Measurements from ENCODE around the gene OR5B2.

OR5B2 gene

GRCh38 chr11:58444300-58444699, 16.4 kb upstream of the OR5B2 start:
- Histone ChIP-seq H3K56ac (ENCODE audit: low read length) (no peak overlapping the region), H3K36me3 (ENCODE audit: control insufficient read depth, insufficient read depth, low read length) (no peaks in the 10 kb centered on the region), H3K23ac (ENCODE audit: low read length) (no peak overlapping the region), H3K4me3 (ENCODE audit: low read length) (no peak overlapping the region), H2AK5ac (ENCODE audit: low read length) (no peak overlapping the region), H3K9ac (ENCODE audit: low read length) (no peak overlapping the region), H2BK15ac (replicated peaks; ENCODE audit: low read depth) (no peak overlapping the region), H2BK120ac (ENCODE audit: low read depth, low read length) (no peak overlapping the region), H3K79me1 (ENCODE audit: low read length) (no peaks in the 10 kb centered on the region), H3K27me3 (ENCODE audit: insufficient read depth, low read length, poor library complexity) (no peaks in the 10 kb centered on the region), H3K27ac (ENCODE audit: low read depth, low read length) (no peak overlapping the region), H4K8ac (ENCODE audit: low read depth, low read length) (no peak overlapping the region), H3K4me1 (ENCODE audit: control insufficient read depth, low read depth, low read length) (no peaks in the 10 kb centered on the region), H2BK5ac (ENCODE audit: low read length) (no peak overlapping the region), H4K5ac (ENCODE audit: low read length) (no peak overlapping the region), H3K4ac (ENCODE audit: low read depth, low read length) (no peak overlapping the region), H3K79me2 (ENCODE audit: control insufficient read depth, insufficient read depth, low read length) (no peaks in the 10 kb centered on the region), H3K18ac (ENCODE audit: low read length) (no peak overlapping the region), H3K4me2 (ENCODE audit: low read length) (no peak overlapping the region)
- no peak for DNase-seq
- no CpG with 5 or more reads among the region's 2 CpGs for WGBS (ENCODE audit: extremely low coverage, insufficient coverage, low lambda C conversion rate)

DNA sequence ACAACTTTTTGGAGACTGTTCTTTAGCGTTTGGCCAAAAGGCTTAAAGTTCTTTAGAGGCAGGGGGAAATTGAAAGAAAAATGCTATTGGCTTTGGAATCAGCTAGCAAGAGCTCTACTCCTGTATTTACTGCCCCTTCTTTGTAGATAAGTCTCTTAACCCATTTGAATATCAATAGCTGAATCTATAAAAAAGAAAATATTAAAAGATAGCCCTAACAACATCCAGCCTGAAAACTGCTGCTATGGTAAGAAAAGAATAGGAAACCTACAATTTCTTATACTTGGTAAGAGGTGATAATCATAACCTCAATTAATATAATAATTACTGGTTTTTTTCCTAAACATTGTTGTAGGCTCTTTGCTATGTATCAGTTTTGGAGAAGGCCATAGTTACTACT, 14.2 kb upstream of the OR5B2 start, which contains the start of gene OR5B12:
Gene OR5B12 (minus strand): TSS at position 101 of the 400 bp plus-strand sequence. CDS start 2,085 bp downstream, outside the sequence.
- no peaks in the 10 kb centered on the region for H3K4me1 ChIP-seq (ENCODE audit: control insufficient read depth, low read depth, low read length)
- no peak within 1 kb of the TSS for H2BK5ac ChIP-seq (ENCODE audit: low read length)
- H2BK120ac ChIP-seq (ENCODE audit: low read depth, low read length), result no peak within 1 kb of the TSS
- H4K8ac ChIP-seq (ENCODE audit: low read depth, low read length), result no peak within 1 kb of the TSS
- H4K5ac ChIP-seq (ENCODE audit: low read length), result no peak within 1 kb of the TSS
- H3K4me3 ChIP-seq (ENCODE audit: low read length), result no peak within 1 kb of the TSS
- H3K4ac ChIP-seq (ENCODE audit: low read depth, low read length), result no peak within 1 kb of the TSS
- H2AK5ac ChIP-seq (ENCODE audit: low read length), result no peak within 1 kb of the TSS
- no peak for DNase-seq
- H3K27me3 ChIP-seq (ENCODE audit: insufficient read depth, low read length, poor library complexity), result no peaks in the 10 kb centered on the region
- no peak within 1 kb of the TSS for H3K56ac ChIP-seq (ENCODE audit: low read length)
- no peak within 1 kb of the TSS for H3K4me2 ChIP-seq (ENCODE audit: low read length)
- H3K79me1 ChIP-seq (ENCODE audit: low read length), result no peaks in the 10 kb centered on the region
- H3K9ac ChIP-seq (ENCODE audit: low read length), result no peak within 1 kb of the TSS
- H3K79me2 ChIP-seq (ENCODE audit: control insufficient read depth, insufficient read depth, low read length), result no peaks in the 10 kb centered on the region
- H3K23ac ChIP-seq (ENCODE audit: low read length), result no peak within 1 kb of the TSS
- no peaks in the 10 kb centered on the region for H3K36me3 ChIP-seq (ENCODE audit: control insufficient read depth, insufficient read depth, low read length)
- no peak within 1 kb of the TSS for H2BK15ac ChIP-seq (replicated peaks; ENCODE audit: low read depth)
- H3K27ac ChIP-seq (ENCODE audit: low read depth, low read length), result no peak within 1 kb of the TSS
- no peak within 1 kb of the TSS for H3K18ac ChIP-seq (ENCODE audit: low read length)
- WGBS (ENCODE audit: extremely low coverage, insufficient coverage, low lambda C conversion rate), result no CpG with 5 or more reads among the region's 1 CpG

GRCh38 chr11:58438486-58438885, 10.6 kb upstream of the OR5B2 start:
- no CpG with 5 or more reads among the region's 4 CpGs for WGBS (ENCODE audit: extremely low coverage, insufficient coverage, low lambda C conversion rate)
- DNase-seq, result no peak
- no peaks in the 10 kb centered on the region for H3K4me1 ChIP-seq (ENCODE audit: control insufficient read depth, low read depth, low read length)
- H3K79me1 ChIP-seq (ENCODE audit: low read length), result no peaks in the 10 kb centered on the region
- no peak overlapping the region for H3K9ac ChIP-seq (ENCODE audit: low read length)
- H4K5ac ChIP-seq (ENCODE audit: low read length), result no peak overlapping the region
- no peaks in the 10 kb centered on the region for H3K36me3 ChIP-seq (ENCODE audit: control insufficient read depth, insufficient read depth, low read length)
- H3K23ac ChIP-seq (ENCODE audit: low read length), result no peak overlapping the region
- no peaks in the 10 kb centered on the region for H3K27me3 ChIP-seq (ENCODE audit: insufficient read depth, low read length, poor library complexity)
- H4K8ac ChIP-seq (ENCODE audit: low read depth, low read length), result no peak overlapping the region
- H3K27ac ChIP-seq (ENCODE audit: low read depth, low read length), result no peak overlapping the region
- H3K4me3 ChIP-seq (ENCODE audit: low read length), result no peak overlapping the region
- H3K4me2 ChIP-seq (ENCODE audit: low read length), result no peak overlapping the region
- H3K18ac ChIP-seq (ENCODE audit: low read length), result no peak overlapping the region
- H3K79me2 ChIP-seq (ENCODE audit: control insufficient read depth, insufficient read depth, low read length), result no peaks in the 10 kb centered on the region
- H2BK5ac ChIP-seq (ENCODE audit: low read length), result no peak overlapping the region
- no peak overlapping the region for H2BK15ac ChIP-seq (replicated peaks; ENCODE audit: low read depth)
- H3K56ac ChIP-seq (ENCODE audit: low read length), result no peak overlapping the region
- no peak overlapping the region for H2AK5ac ChIP-seq (ENCODE audit: low read length)
- no peak overlapping the region for H2BK120ac ChIP-seq (ENCODE audit: low read depth, low read length)
- H3K4ac ChIP-seq (ENCODE audit: low read depth, low read length), result no peak overlapping the region

GRCh38 chr11:58434217-58434616, 6.3 kb upstream of the OR5B2 start:
- Histone ChIP-seq H3K4me1 (ENCODE audit: control insufficient read depth, low read depth, low read length) (no peaks in the 10 kb centered on the region), H3K79me1 (ENCODE audit: low read length) (no peaks in the 10 kb centered on the region), H3K27ac (ENCODE audit: low read depth, low read length) (no peak overlapping the region), H2BK120ac (ENCODE audit: low read depth, low read length) (no peak overlapping the region), H3K4me3 (ENCODE audit: low read length) (no peak overlapping the region), H3K56ac (ENCODE audit: low read length) (no peak overlapping the region), H2BK5ac (ENCODE audit: low read length) (no peak overlapping the region), H3K27me3 (ENCODE audit: insufficient read depth, low read length, poor library complexity) (no peaks in the 10 kb centered on the region), H3K4ac (ENCODE audit: low read depth, low read length) (no peak overlapping the region), H2AK5ac (ENCODE audit: low read length) (no peak overlapping the region), H3K79me2 (ENCODE audit: control insufficient read depth, insufficient read depth, low read length) (no peaks in the 10 kb centered on the region), H2BK15ac (replicated peaks; ENCODE audit: low read depth) (no peak overlapping the region), H4K5ac (ENCODE audit: low read length) (no peak overlapping the region), H3K4me2 (ENCODE audit: low read length) (no peak overlapping the region), H3K23ac (ENCODE audit: low read length) (no peak overlapping the region), H3K36me3 (ENCODE audit: control insufficient read depth, insufficient read depth, low read length) (no peaks in the 10 kb centered on the region), H3K9ac (ENCODE audit: low read length) (no peak overlapping the region), H3K18ac (ENCODE audit: low read length) (no peak overlapping the region), H4K8ac (ENCODE audit: low read depth, low read length) (no peak overlapping the region)
- no CpG with 5 or more reads among the region's 3 CpGs for WGBS (ENCODE audit: extremely low coverage, insufficient coverage, low lambda C conversion rate)
- no peak for DNase-seq

- no CpG with 5 or more reads among the region's 3 CpGs for WGBS (ENCODE audit: extremely low coverage, insufficient coverage, low lambda C conversion rate)
- H3K79me1 ChIP-seq (ENCODE audit: low read length), result no peaks in the 10 kb centered on the region
- no peaks in the 10 kb centered on the region for H3K36me3 ChIP-seq (ENCODE audit: control insufficient read depth, insufficient read depth, low read length)
- H2AK5ac ChIP-seq (ENCODE audit: low read length), result no peak overlapping the region
- no peak overlapping the region for H3K9ac ChIP-seq (ENCODE audit: low read length)
- DNase-seq, result no peak
- no peak overlapping the region for H2BK15ac ChIP-seq (replicated peaks; ENCODE audit: low read depth)
- H3K4me3 ChIP-seq (ENCODE audit: low read length), result no peak overlapping the region
- H3K4me1 ChIP-seq (ENCODE audit: control insufficient read depth, low read depth, low read length), result no peaks in the 10 kb centered on the region
- H3K27ac ChIP-seq (ENCODE audit: low read depth, low read length), result no peak overlapping the region
- H3K18ac ChIP-seq (ENCODE audit: low read length), result no peak overlapping the region
- H4K5ac ChIP-seq (ENCODE audit: low read length), result no peak overlapping the region
- H3K56ac ChIP-seq (ENCODE audit: low read length), result no peak overlapping the region
- H3K79me2 ChIP-seq (ENCODE audit: control insufficient read depth, insufficient read depth, low read length), result no peaks in the 10 kb centered on the region
- H3K27me3 ChIP-seq (ENCODE audit: insufficient read depth, low read length, poor library complexity), result no peaks in the 10 kb centered on the region
- H2BK120ac ChIP-seq (ENCODE audit: low read depth, low read length), result no peak overlapping the region
- H2BK5ac ChIP-seq (ENCODE audit: low read length), result no peak overlapping the region
- no peak overlapping the region for H4K8ac ChIP-seq (ENCODE audit: low read depth, low read length)
- no peak overlapping the region for H3K23ac ChIP-seq (ENCODE audit: low read length)
- no peak overlapping the region for H3K4ac ChIP-seq (ENCODE audit: low read depth, low read length)
- no peak overlapping the region for H3K4me2 ChIP-seq (ENCODE audit: low read length)
These were observed 5.8 kb upstream of the OR5B2 start for GRCh38 chr11:58433638-58434203.

DNA sequence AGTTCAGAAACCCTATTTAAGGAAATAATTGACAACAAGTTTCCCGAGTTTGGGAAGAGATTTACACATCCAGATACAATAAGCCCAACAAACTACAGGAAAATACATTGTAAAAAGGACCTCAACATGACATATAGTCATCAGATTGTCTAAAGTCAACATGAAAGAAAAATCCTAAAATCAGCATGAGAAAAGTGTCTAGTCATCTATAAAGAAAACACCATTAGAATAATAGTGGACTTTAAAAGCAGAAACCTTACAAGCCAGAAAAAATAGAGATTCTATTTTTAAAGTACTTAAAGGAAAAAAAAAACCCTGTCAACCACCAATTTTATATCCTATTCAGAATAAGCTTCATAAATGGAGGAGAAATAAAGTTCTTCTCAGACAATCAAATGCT, 1.4 kb upstream of the OR5B2 start:
- H3K4me1 ChIP-seq (ENCODE audit: control insufficient read depth, low read depth, low read length), result no peaks in the 10 kb centered on the region
- no peak overlapping the region for H3K23ac ChIP-seq (ENCODE audit: low read length)
- H3K4ac ChIP-seq (ENCODE audit: low read depth, low read length), result no peak overlapping the region
- no peak for DNase-seq
- H2BK120ac ChIP-seq (ENCODE audit: low read depth, low read length), result no peak overlapping the region
- H3K79me2 ChIP-seq (ENCODE audit: control insufficient read depth, insufficient read depth, low read length), result no peaks in the 10 kb centered on the region
- no peak overlapping the region for H2BK15ac ChIP-seq (replicated peaks; ENCODE audit: low read depth)
- H3K4me3 ChIP-seq (ENCODE audit: low read length), result no peak overlapping the region
- WGBS (ENCODE audit: extremely low coverage, insufficient coverage, low lambda C conversion rate), result no CpG with 5 or more reads among the region's 1 CpG
- no peaks in the 10 kb centered on the region for H3K27me3 ChIP-seq (ENCODE audit: insufficient read depth, low read length, poor library complexity)
- H3K56ac ChIP-seq (ENCODE audit: low read length), result no peak overlapping the region
- no peak overlapping the region for H4K8ac ChIP-seq (ENCODE audit: low read depth, low read length)
- H3K9ac ChIP-seq (ENCODE audit: low read length), result no peak overlapping the region
- no peak overlapping the region for H3K18ac ChIP-seq (ENCODE audit: low read length)
- H3K27ac ChIP-seq (ENCODE audit: low read depth, low read length), result no peak overlapping the region
- no peaks in the 10 kb centered on the region for H3K79me1 ChIP-seq (ENCODE audit: low read length)
- H2BK5ac ChIP-seq (ENCODE audit: low read length), result no peak overlapping the region
- H3K4me2 ChIP-seq (ENCODE audit: low read length), result no peak overlapping the region
- no peak overlapping the region for H4K5ac ChIP-seq (ENCODE audit: low read length)
- H2AK5ac ChIP-seq (ENCODE audit: low read length), result no peak overlapping the region
- no peaks in the 10 kb centered on the region for H3K36me3 ChIP-seq (ENCODE audit: control insufficient read depth, insufficient read depth, low read length)

All from mesendoderm (in vitro differentiated cells).